GM15510 (cell line): ENCODE measurements around the gene CTTNBP2.

Experiments used
- POLR2A ChIP-seq: IDR thresholded peaks from 3 replicates; pipeline ENCODE4 v1.6.1; 2011; ENCODE audit warnings: borderline replicate concordance; ENCODE audit not compliant: insufficient read length; ENCODE audit errors: extremely low read depth

The CTTNBP2 gene

DNA sequence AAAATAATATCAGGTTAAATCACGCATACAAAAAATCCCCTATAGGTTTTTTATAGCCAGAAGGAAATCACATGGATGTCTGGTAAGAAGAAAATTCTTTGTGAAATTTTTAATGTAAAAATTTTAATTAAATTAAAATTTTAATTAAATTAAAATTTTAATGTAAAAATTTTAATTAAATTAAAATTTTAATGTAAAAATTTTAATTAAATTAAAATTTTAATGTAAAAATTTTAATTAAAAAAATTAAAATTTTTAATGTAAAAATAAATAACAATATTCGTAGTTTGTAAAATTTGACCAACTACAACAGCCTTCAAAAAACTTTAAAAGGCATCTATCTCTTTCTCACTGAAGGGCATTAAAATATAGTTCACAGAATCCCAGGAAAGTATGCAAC lies 61.5 kb downstream of the CTTNBP2 start:
- no peak for TF ChIP-seq POLR2A

DNA sequence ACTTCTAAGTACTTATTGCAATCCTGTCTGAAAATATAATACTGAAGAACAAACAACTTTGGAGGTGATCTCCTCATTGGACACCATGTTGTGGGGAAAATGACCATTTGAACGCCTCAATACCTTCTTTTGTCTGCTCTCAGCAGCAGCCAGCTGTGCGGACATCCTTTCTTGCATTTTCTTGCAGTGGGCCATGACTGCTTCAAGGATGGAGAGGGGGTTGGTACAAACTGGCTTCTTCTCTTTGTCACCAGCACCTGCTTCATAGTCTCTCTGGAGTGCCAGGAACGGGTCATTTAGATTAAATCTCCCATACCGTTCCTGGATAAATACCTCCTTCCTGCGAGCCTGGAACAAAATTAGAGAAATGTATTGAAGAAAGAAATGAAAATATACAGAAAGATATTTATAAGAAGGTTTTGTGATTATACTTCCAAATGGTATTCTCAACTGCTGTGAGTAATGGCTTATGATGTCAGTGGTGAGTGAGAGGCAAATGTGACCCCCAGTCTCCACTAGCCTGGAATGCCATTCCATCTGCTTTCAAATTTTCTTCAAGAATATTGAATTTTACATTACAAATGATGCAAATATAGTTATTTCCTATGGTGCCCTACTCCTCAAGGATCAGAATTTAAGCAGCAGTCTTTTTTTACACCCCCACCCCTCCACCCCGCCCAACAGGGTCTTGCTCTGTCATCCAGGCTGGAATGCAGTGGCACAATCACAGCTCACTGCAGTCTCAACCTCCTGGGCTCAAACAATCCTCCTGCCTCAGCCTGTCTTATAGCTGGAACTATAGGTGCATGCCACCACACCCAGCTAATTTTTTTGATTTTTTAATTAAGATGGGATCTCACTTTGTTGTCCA lies 62.4 kb downstream of the CTTNBP2 start:
- no peak for TF ChIP-seq POLR2A

DNA sequence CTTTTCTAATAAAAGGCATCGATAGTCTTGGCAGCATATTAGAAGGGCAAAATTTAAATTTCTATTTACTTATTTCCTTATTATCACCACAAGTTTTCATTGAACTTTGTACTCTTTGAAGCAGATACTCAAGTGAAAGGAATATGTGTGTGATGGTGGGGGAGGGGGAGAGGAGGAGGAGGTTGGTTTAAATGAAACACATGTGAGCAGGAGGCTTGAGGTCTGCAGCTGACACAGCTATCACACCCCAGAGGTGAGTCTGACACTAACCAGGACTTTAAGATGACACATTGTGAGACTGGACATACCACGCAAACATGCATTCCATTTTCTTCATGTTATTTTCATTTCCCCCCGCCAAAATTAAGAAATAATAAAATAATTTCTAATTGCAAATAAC lies 63.3 kb downstream of the CTTNBP2 start:
- TF ChIP-seq POLR2A = no peak

DNA sequence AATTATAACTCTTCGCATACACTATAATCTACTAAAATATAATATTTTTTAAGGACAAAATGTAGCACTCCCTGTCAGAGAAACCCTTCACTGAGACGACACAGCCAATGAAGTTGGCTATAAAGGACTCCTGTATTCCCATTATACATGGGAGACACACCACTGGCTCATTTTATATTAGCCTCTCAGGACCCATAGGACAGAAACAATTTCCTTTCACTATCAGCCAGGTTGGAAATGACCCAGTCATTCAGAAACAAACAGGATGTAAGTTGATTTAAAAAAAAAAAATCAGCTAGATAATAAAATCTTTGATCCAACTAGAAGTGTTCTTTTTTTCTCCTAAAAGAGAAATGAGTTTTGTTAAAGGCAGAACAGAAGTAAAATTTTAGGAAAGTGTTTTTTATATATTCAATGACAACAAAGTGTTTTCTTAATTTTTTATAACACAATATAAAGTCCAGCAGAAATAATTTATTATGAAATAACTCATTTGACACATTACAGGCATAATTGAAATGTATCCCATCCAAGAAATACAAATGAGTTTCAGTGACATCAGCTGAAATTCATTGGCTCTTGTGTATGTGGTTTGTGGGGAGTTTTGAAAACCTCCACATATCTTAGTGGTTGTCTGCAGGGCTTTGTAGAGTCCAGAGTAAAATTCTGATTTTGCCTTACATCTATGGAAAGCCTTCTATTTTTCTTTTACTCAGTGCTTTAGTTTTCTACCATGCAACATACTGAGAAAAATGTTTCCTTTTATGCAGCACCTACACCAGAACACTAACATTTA lies 64.1 kb downstream of the CTTNBP2 start:
- no peak for TF ChIP-seq POLR2A

DNA sequence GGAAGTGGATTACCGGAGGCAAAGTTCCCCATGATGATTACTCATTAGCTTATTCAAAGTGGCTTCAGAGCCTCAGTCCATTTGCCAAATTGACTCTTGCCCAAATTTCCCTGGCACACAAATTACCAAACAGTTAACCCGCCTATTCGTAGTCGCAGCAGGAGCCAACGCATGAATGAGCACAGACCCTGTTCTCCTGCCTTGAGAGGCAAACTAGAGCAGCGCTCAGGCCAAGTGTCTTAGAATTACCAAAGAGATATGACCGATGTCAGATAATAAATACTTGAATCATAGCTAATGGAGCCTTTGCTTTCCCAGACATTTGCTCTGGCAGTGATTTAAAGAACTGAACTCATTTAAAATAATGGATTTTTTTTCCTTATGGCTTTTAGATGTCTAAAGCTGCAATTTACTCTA lies 64.9 kb downstream of the CTTNBP2 start:
- TF ChIP-seq POLR2A = no peak

DNA sequence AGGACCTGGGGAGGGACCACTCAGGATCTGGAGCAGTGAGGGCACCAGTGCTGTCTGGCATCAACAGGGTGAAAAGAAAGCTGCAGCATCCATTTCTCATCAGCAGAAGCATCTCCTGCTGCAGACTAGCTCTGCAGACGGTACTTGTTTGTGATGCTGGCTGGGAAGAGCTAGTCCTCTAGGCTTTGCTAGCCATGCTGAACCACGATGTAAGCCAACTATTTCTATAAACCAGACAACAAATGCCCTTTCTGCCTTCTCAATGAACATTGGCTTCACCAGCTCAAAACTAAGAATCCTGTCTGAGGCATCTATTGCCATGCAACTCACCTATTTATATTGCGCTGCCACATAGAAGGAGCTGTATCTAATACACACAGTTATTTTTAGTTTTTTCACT lies 65.6 kb downstream of the CTTNBP2 start:
- TF ChIP-seq POLR2A = no peak

DNA sequence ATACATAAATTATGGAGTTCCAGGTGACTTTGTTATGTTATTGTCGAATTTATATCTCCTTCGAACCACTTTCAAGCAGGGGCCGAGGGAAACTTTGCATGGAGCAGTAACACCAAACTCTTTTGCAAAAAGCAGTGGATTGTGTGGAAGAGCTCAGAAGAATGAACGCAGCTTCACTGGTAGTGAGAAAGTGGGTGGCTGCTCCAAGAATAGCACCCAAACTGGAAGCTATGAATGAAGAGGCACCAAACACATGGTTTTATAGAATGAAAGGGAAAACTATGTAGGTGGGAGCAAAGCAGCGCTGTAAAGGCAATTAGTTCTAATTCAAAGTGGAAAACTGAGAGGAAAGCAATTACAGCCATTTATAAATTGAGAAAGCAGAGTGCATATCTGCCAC lies 67.2 kb downstream of the CTTNBP2 start:
- no peak for TF ChIP-seq POLR2A

DNA sequence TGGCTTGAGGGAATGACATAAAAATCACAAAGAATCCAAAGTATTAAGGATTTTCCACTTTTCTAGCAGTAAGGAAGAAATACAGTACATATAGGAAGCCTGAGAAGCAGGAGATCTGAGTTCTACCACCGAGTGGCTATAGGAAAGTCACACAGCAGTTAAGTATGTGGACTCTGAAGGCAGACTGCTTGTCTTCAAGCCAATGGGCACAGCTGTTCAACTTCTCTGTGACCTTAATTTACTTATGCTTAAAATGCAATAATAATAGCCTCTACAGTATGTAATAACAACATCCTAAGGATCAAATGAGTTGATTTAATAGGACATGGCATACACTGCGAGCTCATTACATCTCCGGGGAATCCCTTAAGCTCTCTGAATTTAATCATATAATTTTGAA lies 68.0 kb downstream of the CTTNBP2 start:
- no peak for TF ChIP-seq POLR2A

DNA sequence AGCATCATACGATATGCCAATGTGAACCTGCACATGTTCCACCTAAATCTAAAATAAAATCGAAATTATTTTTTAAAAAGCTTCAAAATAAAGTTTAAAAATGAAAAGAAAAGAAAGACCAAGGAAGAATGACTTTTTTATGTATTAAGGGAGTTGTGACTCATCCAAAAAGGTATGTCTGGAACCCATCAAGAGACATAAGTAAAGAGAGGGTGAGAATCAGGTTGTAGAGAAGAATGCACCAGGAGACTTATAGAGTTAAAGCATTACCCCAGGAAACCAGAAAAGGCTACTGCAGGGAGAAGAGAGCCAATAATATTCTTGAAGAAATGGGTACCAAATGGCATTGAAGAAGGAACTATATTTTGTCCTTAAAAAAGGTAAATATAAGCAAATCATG lies 69.8 kb downstream of the CTTNBP2 start:
- TF ChIP-seq POLR2A = no peak

DNA sequence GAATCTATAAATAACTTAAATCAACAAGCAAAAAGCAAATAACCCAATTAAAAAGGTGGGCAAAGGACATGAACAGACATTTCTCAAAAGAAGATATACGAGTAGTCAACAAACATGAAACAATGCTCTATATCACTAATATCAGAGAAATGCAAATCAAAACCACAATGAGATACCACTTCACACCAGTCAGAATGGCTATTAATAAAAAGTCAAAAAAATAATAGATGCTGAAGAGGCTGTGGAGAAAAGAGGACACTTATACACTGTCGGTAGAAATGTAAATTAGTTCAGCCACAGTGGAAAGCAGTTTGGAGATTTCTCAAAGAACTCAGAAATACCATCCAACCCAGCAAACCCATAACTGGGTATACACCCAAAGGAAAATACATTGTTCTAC lies 70.6 kb downstream of the CTTNBP2 start:
- no peak for TF ChIP-seq POLR2A

DNA sequence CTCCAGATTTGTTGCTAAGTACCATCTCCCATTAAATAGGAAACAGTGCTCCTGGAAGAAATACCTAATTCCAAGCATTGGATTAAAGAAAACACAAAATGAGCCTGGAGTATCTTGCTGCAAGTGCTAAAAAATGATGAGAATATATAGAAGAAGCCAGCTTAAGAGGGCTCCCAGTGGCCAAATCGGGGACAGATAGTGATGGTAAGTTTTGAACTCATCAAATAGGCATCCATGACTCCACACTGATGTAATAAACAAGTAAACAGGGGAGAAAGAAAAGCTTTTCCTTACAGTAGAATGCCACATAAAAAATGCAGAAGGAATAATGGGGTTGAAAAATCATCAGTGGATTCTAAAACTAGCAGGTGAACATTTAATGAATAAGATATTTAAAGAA lies 72.4 kb downstream of the CTTNBP2 start:
- TF ChIP-seq POLR2A = no peak

DNA sequence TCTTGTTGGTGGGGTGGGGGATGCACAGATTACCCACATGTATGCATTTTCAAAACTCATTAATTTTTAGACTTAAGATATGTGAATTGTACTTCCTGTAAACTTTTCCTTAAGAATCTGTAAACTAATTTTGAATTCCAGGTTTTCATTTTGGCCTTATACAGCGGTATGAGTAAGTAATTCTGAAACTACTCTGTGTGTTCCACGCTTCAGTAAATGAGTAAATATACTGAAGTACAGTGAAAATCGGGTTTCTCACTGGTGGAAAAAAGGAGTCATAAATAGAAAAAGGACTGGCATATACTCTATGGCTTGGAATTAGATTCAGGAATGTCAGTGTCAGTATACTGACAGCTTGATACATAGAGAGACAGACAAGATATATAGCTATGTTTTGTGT lies 72.8 kb downstream of the CTTNBP2 start:
- no peak for TF ChIP-seq POLR2A

DNA sequence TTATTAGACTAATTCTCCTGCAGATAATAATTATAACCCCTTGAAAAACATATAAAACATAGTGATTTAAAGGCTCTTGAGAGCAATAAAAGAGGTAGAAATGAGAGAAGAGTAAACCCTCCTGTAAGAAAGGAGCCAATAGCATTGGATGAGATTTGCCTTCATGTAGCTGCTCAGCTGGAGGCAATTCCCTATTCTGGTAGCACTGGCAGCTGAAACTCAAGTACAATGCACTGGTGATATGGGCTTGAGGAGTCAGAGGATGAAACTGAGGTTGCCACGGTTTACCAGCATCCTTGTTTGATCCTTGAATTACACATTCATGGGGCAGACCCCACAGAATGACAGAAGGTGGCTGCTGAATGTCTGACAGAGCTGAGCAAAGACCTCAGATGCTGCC lies 76.4 kb downstream of the CTTNBP2 start:
- no peak for TF ChIP-seq POLR2A

DNA sequence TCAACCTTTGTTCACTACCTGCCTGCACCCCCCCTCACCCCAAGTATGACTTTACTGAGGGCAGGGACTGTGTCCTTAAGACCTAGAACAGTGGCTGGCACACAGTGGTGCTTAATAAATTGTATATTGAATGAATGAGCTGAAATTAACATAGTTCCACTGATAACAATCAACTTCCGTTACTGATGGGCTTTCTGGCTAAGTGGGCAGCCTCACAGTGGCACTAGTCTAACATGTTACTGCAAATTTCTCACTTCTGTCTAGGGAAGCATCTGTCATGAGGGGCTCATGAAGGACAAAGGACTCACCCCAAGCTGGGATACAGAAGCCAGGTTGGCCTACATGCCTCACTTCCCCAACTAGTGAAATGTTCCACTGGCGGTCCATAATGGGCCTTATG lies 79.3 kb downstream of the CTTNBP2 start:
- TF ChIP-seq POLR2A = no peak

DNA sequence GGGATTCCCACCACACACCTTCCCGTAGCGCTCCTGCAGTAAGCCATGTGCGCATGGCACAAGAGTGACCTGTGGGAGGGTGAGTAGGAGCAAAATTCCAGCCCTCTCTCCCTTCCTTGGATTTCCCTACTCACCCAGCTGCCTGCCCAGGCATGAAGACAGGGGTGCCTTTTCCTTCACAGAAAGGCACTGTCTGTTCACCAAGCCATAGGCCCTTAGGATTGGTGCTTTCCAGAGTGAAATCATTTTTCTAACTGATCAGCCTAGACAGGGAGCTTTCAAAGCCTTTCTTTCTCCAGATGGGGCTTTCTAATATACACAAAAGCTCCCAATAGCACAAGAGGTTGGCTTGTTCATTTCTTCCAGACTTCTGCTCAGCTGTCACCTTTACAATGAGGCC lies 79.7 kb downstream of the CTTNBP2 start:
- TF ChIP-seq POLR2A = no peak
